Hematopoietic multipotent progenitor cell treated with erythropoietin and hydrocortisone succinate and interleukin-3 and kit ligand, for 4 days (in vitro differentiated cells): Measurements from ENCODE around the gene TSPAN14.
A peak's percentile ranks its signal among the peaks of the same experiment; 100 is the strongest.

ENCODE experiments used
- DNase-seq: peaks from one replicate; pipeline ENCODE4 v3.0.0-alpha.2; 2015

Gene TSPAN14

GRCh38 chr10:80506836-80507487, 52.9 kb downstream of the TSPAN14 start:
- no peak for DNase-seq

- no peak for DNase-seq
These were observed 54.9 kb downstream of the TSPAN14 start for GRCh38 chr10:80509108-80509402.

- no peak for DNase-seq
These were observed 55.5 kb downstream of the TSPAN14 start for GRCh38 chr10:80509403-80510161.

GRCh38 chr10:80512031-80512526, 58.0 kb downstream of the TSPAN14 start:
- DNase-seq, result no peak

- DNase-seq, result no peak
These were observed 59.0 kb downstream of the TSPAN14 start for GRCh38 chr10:80513106-80513505.

GRCh38 chr10:80515511-80515910, 61.4 kb downstream of the TSPAN14 start:
- DNase-seq, result no peak

- DNase-seq, result no peak
These were observed 61.8 kb downstream of the TSPAN14 start for GRCh38 chr10:80515941-80516340.

- DNase-seq, result no peak
These were observed 62.5 kb downstream of the TSPAN14 start for GRCh38 chr10:80516506-80517075.

- no peak for DNase-seq
These were observed 63.5 kb downstream of the TSPAN14 start for GRCh38 chr10:80517416-80518142.

- DNase-seq, result no peak
These were observed 64.2 kb downstream of the TSPAN14 start for GRCh38 chr10:80518143-80518806.

- DNase-seq, result peak; percentile 74
These were observed 64.8 kb downstream of the TSPAN14 start for GRCh38 chr10:80518807-80519360.

- DNase-seq, result no peak
These were observed 66.0 kb downstream of the TSPAN14 start for GRCh38 chr10:80519936-80520650.

GRCh38 chr10:80520661-80521470, 66.8 kb downstream of the TSPAN14 start:
- no peak for DNase-seq

- no peak for DNase-seq
These were observed 68.8 kb downstream of the TSPAN14 start for GRCh38 chr10:80522756-80523363.

- DNase-seq, result peak; percentile 41
These were observed 69.7 kb downstream of the TSPAN14 start for GRCh38 chr10:80523773-80524172.

- DNase-seq, result no peak
These were observed 70.2 kb downstream of the TSPAN14 start for GRCh38 chr10:80524190-80524909.

GRCh38 chr10:80526218-80526617, 72.1 kb downstream of the TSPAN14 start:
- DNase-seq, result no peak

GRCh38 chr10:80526742-80527141, 72.6 kb downstream of the TSPAN14 start:
- DNase-seq, result no peak

GRCh38 chr10:80528185-80528700, 74.1 kb downstream of the TSPAN14 start:
- no peak for DNase-seq

GRCh38 chr10:80528901-80529300, 74.8 kb downstream of the TSPAN14 start:
- DNase-seq, result no peak
